Stimulated activated CD4-positive, alpha-beta T cell treated with anti-CD3 and anti-CD28 coated beads, TNF-alpha, amount 100 ng/mL, for 48 hours (primary cell): ENCODE measurements around the gene TMEM151B.
A peak's percentile ranks its signal among the peaks of the same experiment; 100 is the strongest.

ENCODE experiments used
- DNase-seq, 3 donors: peaks; one replicate each; pipeline ENCODE4 v3.0.0-alpha.2; 2020; ENCODE audit warnings: low read depth in 3 of 3

TMEM151B gene

GRCh38 chr6:44278774-44279697, 8.8 kb downstream of the TMEM151B start:
- no peak for DNase-seq

GRCh38 chr6:44284121-44284520, 13.9 kb downstream of the TMEM151B start:
- DNase-seq = no peak

GRCh38 chr6:44284867-44285266, 14.6 kb downstream of the TMEM151B start:
- DNase-seq = no peak

GRCh38 chr6:44285552-44286284, 15.5 kb downstream of the TMEM151B start:
- no peak for DNase-seq

GRCh38 chr6:44286285-44286565, 16.0 kb downstream of the TMEM151B start:
- DNase-seq = no peak

- no peak for DNase-seq
These were observed 16.5 kb downstream of the TMEM151B start for GRCh38 chr6:44286747-44287146.

GRCh38 chr6:44289726-44290260, 19.5 kb downstream of the TMEM151B start:
- no peak for DNase-seq

- no peak for DNase-seq
These were observed 21.6 kb downstream of the TMEM151B start for GRCh38 chr6:44291841-44292240.

GRCh38 chr6:44292661-44293365, 22.6 kb downstream of the TMEM151B start:
- DNase-seq = no peak

GRCh38 chr6:44294832-44295791, 24.9 kb downstream of the TMEM151B start:
- DNase-seq = no peak

GRCh38 chr6:44297063-44298038, 27.1 kb downstream of the TMEM151B start:
- peak in 2 of 3 donors; percentile 18 to 50 for DNase-seq

GRCh38 chr6:44298055-44298803, 28.0 kb downstream of the TMEM151B start:
- DNase-seq = no peak

GRCh38 chr6:44298864-44299263, 28.6 kb downstream of the TMEM151B start:
- no peak for DNase-seq

GRCh38 chr6:44300292-44300823, 30.1 kb downstream of the TMEM151B start:
- DNase-seq = no peak

GRCh38 chr6:44301106-44301505, 30.9 kb downstream of the TMEM151B start:
- no peak for DNase-seq

GRCh38 chr6:44301782-44302564, 31.7 kb downstream of the TMEM151B start:
- no peak for DNase-seq

- DNase-seq = no peak
These were observed 32.6 kb downstream of the TMEM151B start for GRCh38 chr6:44302856-44303255.

- no peak for DNase-seq
These were observed 33.6 kb downstream of the TMEM151B start for GRCh38 chr6:44303842-44304241.
